ENCODE results near the gene PDE4D. TPM values are rescaled to one million over a fixed set of nuclear protein-coding genes. Genes with fewer than 3 reads are reported as not detected.

The PDE4D gene
- total and polyA plus RNA-seq, 2 donors (not counting 3 experiments of a cell fraction or from before 2014, with no cell fraction given), result 34.5 to 51.2 TPM

DNA sequence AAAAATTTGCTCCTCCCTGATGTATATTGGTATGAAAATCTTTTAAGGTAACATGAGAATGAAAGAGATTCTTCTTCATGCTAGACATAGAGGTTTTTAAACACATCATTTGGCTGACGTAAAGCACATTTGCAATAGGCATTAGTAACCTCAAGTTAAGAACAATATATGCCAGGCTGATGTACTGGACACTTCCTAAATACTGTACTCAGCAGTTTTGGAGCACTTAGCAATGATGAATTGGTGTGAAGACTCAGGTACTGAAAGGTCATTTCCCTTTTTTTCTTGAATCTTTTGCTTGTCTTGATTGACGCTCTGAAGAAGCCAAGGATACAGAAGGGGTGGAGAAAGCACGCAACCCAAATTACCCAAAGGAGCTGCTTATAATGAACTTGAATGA, 322.5 kb downstream of the PDE4D start:
- no peaks in the 10 kb centered on the region for H4K20me1 ChIP-seq (replicated peaks; ENCODE audit: control insufficient read depth, extremely low read depth, insufficient read depth, low read length)
- no peak overlapping the region for H3K4me3 ChIP-seq (replicated peaks in 1 of 3; ENCODE audit: insufficient read depth in 1 of 3, low read depth in 1 of 3, low read length in 3 of 3)
- TF ChIP-seq EZH2 (IDR thresholded peaks at IDR 0.05; ENCODE audit: borderline replicate concordance, low read depth, low read length, severe bottlenecking) (no peak), JUN (IDR thresholded peaks at IDR 0.05; ENCODE audit: borderline replicate concordance, insufficient read depth, insufficient read length, low read depth) (no peak), FOS (IDR thresholded peaks at IDR 0.05; ENCODE audit: borderline replicate concordance, insufficient read depth, low read length) (no peak), POLR2A (IDR thresholded peaks at IDR 0.05; ENCODE audit: low read depth, low read length) (no peak), POLR2AphosphoS5 (IDR thresholded peaks at IDR 0.05; ENCODE audit: insufficient read depth, low read depth, low read length) (no peak)
- TF ChIP-seq, protein P1, sequence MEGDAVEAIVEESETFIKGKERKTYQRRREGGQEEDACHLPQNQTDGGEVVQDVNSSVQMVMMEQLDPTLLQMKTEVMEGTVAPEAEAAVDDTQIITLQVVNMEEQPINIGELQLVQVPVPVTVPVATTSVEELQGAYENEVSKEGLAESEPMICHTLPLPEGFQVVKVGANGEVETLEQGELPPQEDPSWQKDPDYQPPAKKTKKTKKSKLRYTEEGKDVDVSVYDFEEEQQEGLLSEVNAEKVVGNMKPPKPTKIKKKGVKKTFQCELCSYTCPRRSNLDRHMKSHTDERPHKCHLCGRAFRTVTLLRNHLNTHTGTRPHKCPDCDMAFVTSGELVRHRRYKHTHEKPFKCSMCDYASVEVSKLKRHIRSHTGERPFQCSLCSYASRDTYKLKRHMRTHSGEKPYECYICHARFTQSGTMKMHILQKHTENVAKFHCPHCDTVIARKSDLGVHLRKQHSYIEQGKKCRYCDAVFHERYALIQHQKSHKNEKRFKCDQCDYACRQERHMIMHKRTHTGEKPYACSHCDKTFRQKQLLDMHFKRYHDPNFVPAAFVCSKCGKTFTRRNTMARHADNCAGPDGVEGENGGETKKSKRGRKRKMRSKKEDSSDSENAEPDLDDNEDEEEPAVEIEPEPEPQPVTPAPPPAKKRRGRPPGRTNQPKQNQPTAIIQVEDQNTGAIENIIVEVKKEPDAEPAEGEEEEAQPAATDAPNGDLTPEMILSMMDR (IDR thresholded peaks at IDR 0.05; ENCODE audit: extremely low read depth in 1 of 2, insufficient read depth in 1 of 2, low read depth in 1 of 2, low read length in 2 of 2), result no peak
- TF ChIP-seq, protein P2, sequence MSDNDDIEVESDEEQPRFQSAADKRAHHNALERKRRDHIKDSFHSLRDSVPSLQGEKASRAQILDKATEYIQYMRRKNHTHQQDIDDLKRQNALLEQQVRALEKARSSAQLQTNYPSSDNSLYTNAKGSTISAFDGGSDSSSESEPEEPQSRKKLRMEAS (IDR thresholded peaks at IDR 0.05; ENCODE audit: insufficient read depth, insufficient read length), result no peak
- no peaks in the 10 kb centered on the region for H3K9me3 ChIP-seq (replicated peaks; ENCODE audit: control insufficient read depth, insufficient read depth, low read length)
- no peak overlapping the region for H2AFZ ChIP-seq (ENCODE audit: low read depth, low read length)
- no peak overlapping the region for H3K4me2 ChIP-seq (ENCODE audit: insufficient read depth, low read length)
- no peak overlapping the region for H3K9ac ChIP-seq (replicated peaks; ENCODE audit: extremely low read depth, insufficient read depth, low read length)
- intact Hi-C loops (cut with micrococcal nuclease) (no loop called here), dilution Hi-C loops (cut with MboI; ENCODE audit: extremely low pct_ligation_motif_present, low sequenced_read_pairs) (no loop called here)
- DNase-seq (ENCODE audit: low read depth, low spot score) (no peak), FAIRE-seq (no peak)
- ChIA-PET POLR2A (no interaction called here), CTCF (interaction anchor here (1.3 to 3.9 kb wide), 2 partner anchors 45 to 65 kb away, joined by 3 to 16 read pairs; no protein-coding TSS in a partner anchor)
- no peaks in the 10 kb centered on the region for H3K79me2 ChIP-seq (ENCODE audit: control insufficient read depth, insufficient read depth, low read length)
- H3K9me1 ChIP-seq (replicated peaks; ENCODE audit: control insufficient read depth, extremely low read depth, insufficient read depth, low read length), result no peaks in the 10 kb centered on the region
- no peaks in the 10 kb centered on the region for H3K27me3 ChIP-seq (ENCODE audit: control insufficient read depth in 2 of 2, insufficient read depth in 2 of 2, low read length in 2 of 2)
- BruUV-seq (replicated peaks), result no TSS peak
- H3K27ac ChIP-seq (ENCODE audit: insufficient read depth, low read depth, low read length), result no peak overlapping the region
- no peaks in the 10 kb centered on the region for H3K36me3 ChIP-seq (ENCODE audit: control insufficient read depth in 2 of 2, extremely low read depth in 1 of 2, insufficient read depth in 2 of 2, low read length in 2 of 2)
- no peaks in the 10 kb centered on the region for H3K4me1 ChIP-seq (ENCODE audit: control insufficient read depth, extremely low read depth, insufficient read depth, low read length)

Data from endothelial cell of umbilical vein (primary cell).